Pancreas (tissue), 10 donors: ENCODE data around the gene PCDHA13. TPM values are rescaled to one million over a fixed set of nuclear protein-coding genes. Genes with fewer than 3 reads are reported as not detected.

ENCODE experiments used
- ATAC-seq, 4 donors: fragments of 200-7000 bp; cut with Tn5 transposase; one replicate each; pipeline versions ENCODE4 v1.8.0 to v1.9.1; 2020; ENCODE audit warnings: mild to moderate bottlenecking in 4 of 4, moderate library complexity in 4 of 4
- DNase-seq, 6 donors: peaks; one replicate each; pipeline ENCODE4 v3.0.0-alpha.2; 2020
- FAIRE-seq: peaks from 2 replicates; lab custom pipeline; 2012; peaks lifted over from hg19 to GRCh38; lab: Jason Lieb, UNC
- H3K27ac ChIP-seq, 4 donors: fragments of 200-600 bp; sonication (generic); 1 replicate in 3 of 4; 2 replicates in 1 of 4; pipeline versions ENCODE4 v1.5.0 to v1.8.0; 2020
- H3K27me3 ChIP-seq, 4 donors: fragments of 200-600 bp; one replicate each; pipeline ENCODE4 v1.8.0; 2021
- H3K36me3 ChIP-seq, 3 donors: fragments of 200-600 bp; sonication (generic) in 1 of 3; one replicate each; pipeline versions ENCODE4 v1.5.0 to v1.8.0; 2020 to 2021
- H3K4me1 ChIP-seq, 3 donors: fragments of 200-600 bp; one replicate each; pipeline ENCODE4 v1.8.0; 2021
- H3K4me3 ChIP-seq, 4 donors: fragments of 200-600 bp; sonication (generic) in 2 of 4; one replicate each; pipeline versions ENCODE4 v1.5.0 to v1.8.0; 2020 to 2021
- H3K9me3 ChIP-seq, 4 donors: fragments of 200-600 bp; one replicate each; pipeline ENCODE4 v1.8.0; 2021
- CTCF ChIP-seq, 4 donors: fragments of 200-600 bp; sonication (generic) in 3 of 4; IDR thresholded peaks; one replicate each; pipeline versions ENCODE4 v1.5.0 to v1.8.0; 2021; ENCODE audit warnings: antibody characterized with exemption in 4 of 4
- WGBS, 2 donors: extraction: QIAGEN DNeasy Blood & Tissue Kit; methylation state at CpG; one replicate each; pipeline ENCODE4 v1.1.7; 2013; 5-methylcytosine and 5-hydroxymethylcytosine counted together
- intact Hi-C, 3 donors: fragments of 100-400 bp; cut with DNase I; formaldehyde crosslinking; loops; one replicate each; pipeline versions ENCODE4 v1.11.1 to v1.14.2; 2022
- polyA plus RNA-seq, 2 donors: library from polyadenylated mRNA; stranded (reverse); fragments of 200-250 nt; gene quantifications; one replicate each; pipeline ENCODE4 v1.2.3, GENCODE V29; 2013
- total RNA-seq, 6 donors: library from RNA; stranded (reverse); fragmentation: NEBNext Ultra II Directional in 4 of 6; extraction: Animal tissue kit (Norgen Biotek cat#: 25700) in 4 of 6; gene quantifications; one replicate each; pipeline versions ENCODE4 v1.2.1 to v1.2.4, GENCODE V29; 2021 to 2023
- donor health status: healthy with polysubstance abuse.
- donor health status: DM: no; HTN: no; CAD: no; lungs with moderate emphysema.
- donor health status: DM: no; HTN: no; CAD: no.
- donor health status: control.
- donor health status: control.
- donor health status: Bipolar disorder and iron deficiency.
- donor health status: DM: yes; HTN: yes; CAD: no.
- donor health status: DM: no; HTN: no; CAD: no.
- donor health status: DM: no; HTN: no; CAD: no.
- donor health status: DM: yes; HTN: yes; CAD: no.

The PCDHA13 gene
- total and polyA plus RNA-seq, 8 donors, result 0.27 to 2.0 (median 0.81) TPM

- TF ChIP-seq CTCF (IDR thresholded peaks at IDR 0.05), result no peak
- Histone ChIP-seq H3K27me3 (no peaks in the 10 kb centered on the region), H3K4me1 (no peaks in the 10 kb centered on the region), H3K4me3 (no peak overlapping the region), H3K27ac (no peak overlapping the region), H3K36me3 (no peaks in the 10 kb centered on the region), H3K9me3 (peaks cover 0 to 2% (median 0%) of the 10 kb centered on the region in 4 donors)
- intact Hi-C loops, result loop anchor here in 1 of 3 donors (10.0 kb wide), 1 partner anchor 168 kb away; no protein-coding TSS in a partner anchor
- DNase-seq (peak in 1 of 6 donors; percentile 47), ATAC-seq (no peak), FAIRE-seq (no peak)
- 34 to 38% methylated on average over 37 of the region's 37 CpGs for WGBS, 2 donors
Observed at GRCh38 chr5:140877262-140877581, 4.7 kb upstream of the PCDHA13 start.

- ATAC-seq (peak in 3 of 4 donors; percentile 40 to 77 (median 63)), FAIRE-seq (no peak), DNase-seq (no peak)
- no peak for TF ChIP-seq CTCF (IDR thresholded peaks at IDR 0.05)
- no peaks in the 10 kb centered on the region for H3K4me1 ChIP-seq
- no peaks in the 10 kb centered on the region for H3K36me3 ChIP-seq
- H3K9me3 ChIP-seq, result peaks cover 0 to 2% (median 0%) of the 10 kb centered on the region in 4 donors
- H3K27me3 ChIP-seq, result no peaks in the 10 kb centered on the region
- 9 to 19% methylated on average over 12 of the region's 12 CpGs for WGBS, 2 donors
- H3K4me3 ChIP-seq, result peak overlapping the region in 2 of 4 donors; percentile 24 to 31
- H3K27ac ChIP-seq, result no peak overlapping the region
- intact Hi-C loops, result no loop called here
Observed at GRCh38 chr5:140882591-140882899, 621 bp downstream of the PCDHA13 start.

DNA sequence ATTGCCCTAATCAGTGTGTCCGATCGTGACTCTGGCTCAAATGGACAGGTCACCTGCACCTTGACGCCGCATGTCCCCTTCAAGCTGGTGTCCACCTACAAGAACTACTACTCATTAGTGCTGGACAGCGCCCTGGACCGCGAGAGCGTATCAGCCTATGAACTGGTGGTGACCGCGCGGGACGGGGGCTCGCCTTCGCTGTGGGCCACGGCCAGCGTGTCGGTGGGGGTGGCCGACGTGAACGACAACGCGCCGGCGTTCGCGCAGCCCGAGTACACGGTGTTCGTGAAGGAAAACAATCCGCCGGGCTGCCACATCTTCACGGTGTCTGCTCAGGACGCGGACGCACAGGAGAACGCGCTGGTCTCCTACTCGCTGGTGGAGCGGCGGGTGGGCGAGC lies 1.4 kb downstream of the PCDHA13 start:
- H3K27me3 ChIP-seq, result no peaks in the 10 kb centered on the region
- H3K9me3 ChIP-seq, result peaks cover 0 to 2% (median 0%) of the 10 kb centered on the region in 4 donors
- no peak for TF ChIP-seq CTCF (IDR thresholded peaks at IDR 0.05)
- no peak overlapping the region for H3K4me3 ChIP-seq
- H3K27ac ChIP-seq, result no peak overlapping the region
- intact Hi-C loops, result no loop called here
- no peak for FAIRE-seq
- no peaks in the 10 kb centered on the region for H3K36me3 ChIP-seq
- H3K4me1 ChIP-seq, result no peaks in the 10 kb centered on the region
- peak in 1 of 6 donors; percentile 56 for DNase-seq
- WGBS, 2 donors, result 24 to 35% methylated on average over 41 of the region's 41 CpGs
- ATAC-seq, result no peak

- Histone ChIP-seq H3K4me3 (no peak overlapping the region), H3K27me3 (no peaks in the 10 kb centered on the region), H3K9me3 (peaks cover 0 to 2% (median 0%) of the 10 kb centered on the region in 4 donors), H3K36me3 (no peaks in the 10 kb centered on the region), H3K4me1 (no peaks in the 10 kb centered on the region), H3K27ac (no peak overlapping the region)
- no peak for TF ChIP-seq CTCF (IDR thresholded peaks at IDR 0.05)
- 27 to 31% methylated on average over 71 to 79 of the region's 79 CpGs for WGBS, 2 donors
- DNase-seq (peak in 1 of 6 donors; percentile 41), FAIRE-seq (no peak), ATAC-seq (no peak)
- intact Hi-C loops, result no loop called here
Observed at GRCh38 chr5:140883927-140884697, 2.2 kb downstream of the PCDHA13 start.

DNA sequence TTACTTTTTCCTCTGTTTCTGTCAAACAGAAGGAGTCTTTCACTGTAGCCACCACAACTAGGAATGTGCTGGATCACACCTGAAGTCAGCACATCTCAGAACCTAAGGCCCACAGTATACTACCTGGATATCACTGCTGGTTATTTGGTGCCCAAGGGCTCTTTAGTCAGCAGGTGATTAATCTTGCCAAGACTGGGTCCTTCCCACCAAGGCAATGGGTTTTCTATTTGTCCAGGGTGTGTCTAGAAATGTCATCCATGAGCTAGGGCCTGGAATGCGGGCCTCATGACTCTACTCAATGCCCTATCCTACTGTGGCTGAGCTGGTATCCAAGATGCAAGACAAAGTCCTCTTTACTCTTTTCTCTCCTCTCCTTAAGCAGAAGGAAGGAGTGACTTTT lies 34.4 kb downstream of the PCDHA13 start:
- intact Hi-C loops, result no loop called here
- H3K27ac ChIP-seq, result no peak overlapping the region
- H3K4me1 ChIP-seq, result no peaks in the 10 kb centered on the region
- DNase-seq (no peak), FAIRE-seq (no peak), ATAC-seq (no peak)
- 68 to 76% methylated on average over 1 of the region's 1 CpG for WGBS, 2 donors
- no peak overlapping the region for H3K4me3 ChIP-seq
- no peaks in the 10 kb centered on the region for H3K27me3 ChIP-seq
- no peak for TF ChIP-seq CTCF (IDR thresholded peaks at IDR 0.05)
- no peaks in the 10 kb centered on the region for H3K9me3 ChIP-seq
- no peaks in the 10 kb centered on the region for H3K36me3 ChIP-seq
